ENCODE measurements around the gene WIF1. TPM values are rescaled to one million over a fixed set of nuclear protein-coding genes. Genes with fewer than 3 reads are reported as not detected.

The WIF1 gene
- total and polyA plus RNA-seq, 2 of the 4 experiments (the other 2 are of a cell fraction) = not detected

- no peak for TF ChIP-seq MAFK (IDR thresholded peaks at IDR 0.05; ENCODE audit: low read depth, low read length)
- TF ChIP-seq BHLHE40 (IDR thresholded peaks at IDR 0.05; ENCODE audit: low read depth, low read length) = no peak
- peak; percentile 96 for TF ChIP-seq POLR2A (IDR thresholded peaks at IDR 0.05; ENCODE audit: low read depth, low read length)
- no peak for TF ChIP-seq RAD21 (IDR thresholded peaks at IDR 0.05; ENCODE audit: low read length)
- TF ChIP-seq CHD1 (IDR thresholded peaks at IDR 0.05; ENCODE audit: low read depth, low read length) = no peak
Observed at GRCh38 chr12:65169320-65170208, 48.5 kb upstream of the WIF1 start, which contains the start of gene LEMD3 (continued).

All from IMR-90 (cell line).